ENCODE results near the gene EDEM3.

GRCh38 chr1:184648160-184648855 is 106.3 kb downstream of the EDEM3 start:
- TF ChIP-seq, protein P1, sequence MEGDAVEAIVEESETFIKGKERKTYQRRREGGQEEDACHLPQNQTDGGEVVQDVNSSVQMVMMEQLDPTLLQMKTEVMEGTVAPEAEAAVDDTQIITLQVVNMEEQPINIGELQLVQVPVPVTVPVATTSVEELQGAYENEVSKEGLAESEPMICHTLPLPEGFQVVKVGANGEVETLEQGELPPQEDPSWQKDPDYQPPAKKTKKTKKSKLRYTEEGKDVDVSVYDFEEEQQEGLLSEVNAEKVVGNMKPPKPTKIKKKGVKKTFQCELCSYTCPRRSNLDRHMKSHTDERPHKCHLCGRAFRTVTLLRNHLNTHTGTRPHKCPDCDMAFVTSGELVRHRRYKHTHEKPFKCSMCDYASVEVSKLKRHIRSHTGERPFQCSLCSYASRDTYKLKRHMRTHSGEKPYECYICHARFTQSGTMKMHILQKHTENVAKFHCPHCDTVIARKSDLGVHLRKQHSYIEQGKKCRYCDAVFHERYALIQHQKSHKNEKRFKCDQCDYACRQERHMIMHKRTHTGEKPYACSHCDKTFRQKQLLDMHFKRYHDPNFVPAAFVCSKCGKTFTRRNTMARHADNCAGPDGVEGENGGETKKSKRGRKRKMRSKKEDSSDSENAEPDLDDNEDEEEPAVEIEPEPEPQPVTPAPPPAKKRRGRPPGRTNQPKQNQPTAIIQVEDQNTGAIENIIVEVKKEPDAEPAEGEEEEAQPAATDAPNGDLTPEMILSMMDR (conservative IDR thresholded peaks at IDR 0.05; ENCODE audit: low read length): no peak
- TF ChIP-seq EZH2phosphoT487 (IDR thresholded peaks at IDR 0.05; ENCODE audit: borderline replicate concordance): no peak

Data from Loucy (cell line).